K562 (cell line): ENCODE results near the gene MOCOS. TPM values are rescaled to one million over a fixed set of nuclear protein-coding genes. Genes with fewer than 3 reads are reported as not detected.

Experiments used
- ATAC-seq: fragments of 200-7000 bp; cut with Tn5 transposase; 3 replicates; pipeline ENCODE4 v1.9.1; 2020; ENCODE audit warnings: moderate library complexity
- BruUV-seq: library from RNA; stranded (reverse); fragments of 400-500 nt; replicated peaks from 2 replicates; lab custom pipeline; 2021; lab: Mats Ljungman, UMichigan
- CTCF ChIA-PET: fragments of 300-600 bp; formaldehyde crosslinking; extraction: SDS; loops from one replicate; lab custom pipeline; 2021; ENCODE audit warnings: low intra/inter-chr PET ratio; lab: Yijun Ruan, JAX
- POLR2A ChIA-PET: fragments of 300-600, 350-650 bp; sonication (Branson Sonifier 250); formaldehyde crosslinking; extraction: SDS; loops from one replicate; lab custom pipeline; 2021; ENCODE audit warnings: antibody characterized with exemption, inconsistent platforms; lab: Yijun Ruan, JAX
- DNase-seq, 4 experiments: peaks; one replicate each; pipeline versions ENCODE4 v3.0.0 to v3.0.0-alpha.2; 2011 to 2018; ENCODE audit warnings: low spot score in 3 of 4, mixed read lengths in 3 of 4; ENCODE audit errors: extremely low read depth in 1 of 4
- FAIRE-seq: peaks from 2 replicates; lab custom pipeline; 2011; peaks lifted over from hg19 to GRCh38; lab: Jason Lieb, UNC
- H2AFZ ChIP-seq: 2 replicates; pipeline ENCODE4 v1.6.0; 2011; ENCODE audit warnings: low read depth, low read length, control low read depth, inconsistent platforms
- H3K27ac ChIP-seq: fragments of 200-600 bp; 3 replicates; pipeline ENCODE4 v1.8.0; 2011; ENCODE audit warnings: low read depth, mild to moderate bottlenecking, control low read depth, inconsistent platforms, low read length, moderate library complexity, mixed read lengths; ENCODE audit errors: extremely low read depth
- H3K27me3 ChIP-seq, 2 experiments: fragments of 300-600 bp in 1 of 2; 2 replicates in 1 of 2; 3 replicates in 1 of 2; pipeline versions ENCODE4 v1.6.0 to v1.8.0; 2011; ENCODE audit warnings: inconsistent platforms in 2 of 2, low read length in 2 of 2, mild to moderate bottlenecking in 1 of 2, mixed read lengths in 1 of 2, moderate library complexity in 1 of 2; ENCODE audit not compliant: control insufficient read depth in 2 of 2, insufficient read depth in 2 of 2
- H3K36me3 ChIP-seq: fragments of 300-600 bp; 3 replicates; pipeline ENCODE4 v1.8.0; 2011; ENCODE audit warnings: mild to moderate bottlenecking, low read length, inconsistent platforms; ENCODE audit not compliant: control insufficient read depth, insufficient read depth
- H3K4me1 ChIP-seq, 2 experiments: fragments of 200-600 bp in 1 of 2; replicated peaks in 1 of 2; 2 replicates in 1 of 2; 3 replicates in 1 of 2; pipeline versions ENCODE4 v1.5.1 to v1.8.0; 2011; ENCODE audit warnings: inconsistent platforms in 2 of 2, low read length in 2 of 2, mild to moderate bottlenecking in 1 of 2, mixed read lengths in 1 of 2, moderate library complexity in 1 of 2; ENCODE audit not compliant: control insufficient read depth in 2 of 2, insufficient read depth in 2 of 2
- H3K4me2 ChIP-seq: 2 replicates; pipeline ENCODE4 v1.6.1; 2011; ENCODE audit warnings: low read length, control low read depth, inconsistent platforms, mixed read lengths; ENCODE audit not compliant: insufficient read depth
- H3K4me3 ChIP-seq: fragments of 200-600 bp; sonication (generic), shearing (Covaris generic); 2 replicates; pipeline ENCODE4 v1.5.1; 2016; ENCODE audit warnings: control low read depth, inconsistent platforms
- H3K79me2 ChIP-seq: fragments of 200-600 bp; 3 replicates; pipeline ENCODE4 v1.8.0; 2011; ENCODE audit warnings: low read length, inconsistent platforms; ENCODE audit not compliant: control insufficient read depth, insufficient read depth
- H3K9ac ChIP-seq, 2 experiments: 2 replicates each; pipeline versions ENCODE4 v1.6.0 to v1.6.1; 2011; ENCODE audit warnings: low read depth in 2 of 2, low read length in 2 of 2, control low read depth in 1 of 2, inconsistent platforms in 1 of 2, mild to moderate bottlenecking in 1 of 2, mixed read lengths in 1 of 2; ENCODE audit not compliant: insufficient read depth in 1 of 2
- H3K9me1 ChIP-seq: one replicate; pipeline ENCODE4 v1.6.0; 2011; ENCODE audit warnings: inconsistent platforms, mild to moderate bottlenecking, low read length, moderate library complexity; ENCODE audit not compliant: control insufficient read depth, insufficient read depth
- H3K9me3 ChIP-seq: replicated peaks from 2 replicates; pipeline ENCODE4 v1.5.1; 2011; ENCODE audit warnings: low read depth, low read length, inconsistent platforms; ENCODE audit not compliant: control insufficient read depth, insufficient read depth
- H4K20me1 ChIP-seq: replicated peaks from 2 replicates; pipeline ENCODE4 v1.6.1; 2011; ENCODE audit warnings: low read length, inconsistent platforms, mixed read lengths; ENCODE audit not compliant: control insufficient read depth, insufficient read depth
- ARID1B ChIP-seq: fragments of 450-650 bp; IDR thresholded peaks from 2 replicates; pipeline ENCODE4 v1.6.1; 2016; ENCODE audit warnings: antibody characterized with exemption, mild to moderate bottlenecking, inconsistent platforms
- CREBBP ChIP-seq: IDR thresholded peaks from one replicate; pipeline ENCODE4 v1.6.1; 2012; ENCODE audit warnings: low read depth, mild to moderate bottlenecking, control low read depth, inconsistent platforms, low read length
- MYNN ChIP-seq, 2 experiments: sonication (generic); formaldehyde crosslinking in 1 of 2; IDR thresholded peaks; 2 replicates each; pipeline versions ENCODE4 v1.5.0 to v1.6.1; 2016 to 2020; ENCODE audit warnings: antibody characterized with exemption in 1 of 2, missing genetic modification reagents in 1 of 2
- POLR2AphosphoS5 ChIP-seq: IDR thresholded peaks from 2 replicates; pipeline ENCODE4 v1.6.1; 2011; ENCODE audit warnings: mild to moderate bottlenecking, low read depth, low read length, moderate library complexity; ENCODE audit not compliant: control insufficient read depth, insufficient read depth
- RHOXF2B ChIP-seq: fragments of 250-450 bp; sonication (Bioruptor Pico); conservative IDR thresholded peaks from 2 replicates; pipeline ENCODE4 v1.5.1; 2021
- SAP30 ChIP-seq: fragments of 200-600 bp; sonication (generic); IDR thresholded peaks from 2 replicates; pipeline ENCODE4 v1.6.1; 2012; ENCODE audit warnings: borderline replicate concordance, low read depth, mild to moderate bottlenecking, moderate library complexity, low read length, control low read depth, inconsistent platforms; ENCODE audit not compliant: insufficient read depth, poor library complexity, severe bottlenecking
- TEAD4 ChIP-seq, 2 experiments: sonication (generic) in 1 of 2; formaldehyde crosslinking in 1 of 2; IDR thresholded peaks; 2 replicates each; pipeline versions ENCODE4 v1.6.1 to v1.8.0; 2012 to 2022; ENCODE audit warnings: borderline replicate concordance in 1 of 2, inconsistent platforms in 1 of 2, low read length in 1 of 2, mild to moderate bottlenecking in 1 of 2, missing genetic modification reagents in 1 of 2
- USF1 ChIP-seq: sonication (generic); formaldehyde crosslinking; IDR thresholded peaks from 2 replicates; pipeline ENCODE4 v1.9.0; 2022; ENCODE audit warnings: mild to moderate bottlenecking, missing genetic modification reagents
- ZNF551 ChIP-seq: fragments of 250-450 bp; sonication (Bioruptor Pico); IDR thresholded peaks from 2 replicates; pipeline ENCODE4 v1.5.0; 2021; ENCODE audit warnings: mild to moderate bottlenecking, moderate library complexity
- ZZZ3 ChIP-seq: fragments of 450-650 bp; IDR thresholded peaks from 2 replicates; pipeline ENCODE4 v1.6.1; 2016; ENCODE audit warnings: antibody characterized with exemption, mild to moderate bottlenecking, moderate library complexity
- in situ Hi-C: fragments of 300-500 bp; cut with MboI; formaldehyde crosslinking; loops from 4 replicates; pipeline ENCODE4 v1.15.0; 2018; ENCODE audit warnings: inconsistent platforms, mixed read lengths
- intact Hi-C: fragments of 100-400 bp; cut with micrococcal nuclease; formaldehyde crosslinking; loops from 2 replicates; pipeline ENCODE4 v1.14.2; 2022
- polyA plus RNA-seq, 8 experiments: library from polyadenylated mRNA; depleted of rRNA in 4 of 8; stranded (reverse) in 5 of 8; unstranded in 3 of 8; fragments of >200 nt; fragmentation: Nextera tagmentation in 2 of 8; fragmentation: Illumina TruSeq in 1 of 8; extraction: Ambion mirVana in 2 of 8; extraction: Trizol in 1 of 8; gene quantifications; 2 replicates each; pipeline versions ENCODE4 v1.2.1 to v1.2.3, GENCODE V29; 2011 to 2014; ENCODE audit warnings: inconsistent platforms in 1 of 8, missing spikeins in 1 of 8
- total RNA-seq, 7 experiments: library from RNA; depleted of rRNA in 6 of 7; stranded (reverse); fragments of >200 nt in 6 of 7; fragmentation: Illumina TruSeq in 2 of 7; extraction: Trizol in 2 of 7; gene quantifications; 2 replicates each; pipeline versions ENCODE4 v1.2.1 to v1.2.3, GENCODE V29; 2011 to 2021; ENCODE audit warnings: low replicate concordance in 1 of 7
- TF ChIP-seq, protein P1 (sequence below): sonication (generic); formaldehyde crosslinking; IDR thresholded peaks from 2 replicates; pipeline ENCODE4 v1.9.0; 2022; ENCODE audit warnings: mild to moderate bottlenecking, missing genetic modification reagents

Gene MOCOS
- total and polyA plus RNA-seq, 9 of the 15 experiments (the other 6 are each of a cell fraction or from before 2014, with no cell fraction given) = 4.5 to 12.4 (median 9.1) TPM

DNA sequence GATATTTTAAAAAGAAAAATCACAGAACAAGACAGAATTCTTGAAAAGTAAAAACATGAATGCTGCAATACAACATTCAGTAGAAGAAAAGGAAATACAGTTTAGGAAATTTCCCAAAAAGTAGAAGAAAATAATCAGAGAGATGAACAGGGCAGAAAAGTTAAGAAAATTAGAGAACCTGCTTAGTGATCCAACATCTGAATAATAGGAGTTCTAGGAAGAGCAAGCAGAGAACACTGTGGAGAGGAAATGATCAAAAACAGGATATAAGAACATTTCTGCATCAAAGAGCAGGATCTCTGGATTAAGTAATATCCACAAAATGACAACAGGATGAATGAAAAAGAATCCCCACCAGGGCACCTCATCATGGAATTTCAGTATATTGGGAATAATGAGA is 101.4 kb downstream of the MOCOS start:
- H3K27ac ChIP-seq = no peak overlapping the region

More for the DNA sequence above, 101.4 kb downstream of the MOCOS start:
- in situ Hi-C loops (no loop called here), intact Hi-C loops (loop anchor here (10.0 kb wide), 1 partner anchor 884 kb away; no protein-coding TSS in a partner anchor)
- no peak overlapping the region for H3K9ac ChIP-seq
- FAIRE-seq = no peak
- no TSS peak for BruUV-seq
- no peak overlapping the region for H3K4me3 ChIP-seq
- H3K9me1 ChIP-seq = no peaks in the 10 kb centered on the region
- no peaks in the 10 kb centered on the region for H3K79me2 ChIP-seq
- H3K27me3 ChIP-seq = peaks cover 5 to 10% of the 10 kb centered on the region in 2 experiments; a peak in 4 of 5 replicates
- no peak for DNase-seq
- no peak overlapping the region for H2AFZ ChIP-seq
- H3K4me1 ChIP-seq = no peaks in the 10 kb centered on the region
- no peaks in the 10 kb centered on the region for H4K20me1 ChIP-seq
- ChIA-PET POLR2A (no interaction called here), CTCF (interaction anchor here (0.7 kb wide), 1 partner anchor 1273 kb away, joined by 3 read pairs; no protein-coding TSS in a partner anchor)
- H3K36me3 ChIP-seq = no peaks in the 10 kb centered on the region
- no peak for ATAC-seq
- no peak overlapping the region for H3K4me2 ChIP-seq
- H3K9me3 ChIP-seq = no peaks in the 10 kb centered on the region
- TF ChIP-seq CREBBP (no peak), TEAD4 (IDR thresholded peaks at IDR 0.05; ENCODE audit: low read length) (no peak), TEAD4 (CRISPR knock-in tag; IDR thresholded peaks at IDR 0.05; ENCODE audit: borderline replicate concordance) (no peak), RHOXF2B (CRISPR knock-in tag) (no peak), SAP30 (no peak), ZNF551 (CRISPR knock-in tag) (no peak), ARID1B (no peak), USF1 (CRISPR knock-in tag) (no peak), MYNN (IDR thresholded peaks at IDR 0.05) (no peak), MYNN (CRISPR knock-in tag; IDR thresholded peaks at IDR 0.05) (no peak), ZZZ3 (no peak), POLR2AphosphoS5 (no peak)
- TF ChIP-seq, protein P1, sequence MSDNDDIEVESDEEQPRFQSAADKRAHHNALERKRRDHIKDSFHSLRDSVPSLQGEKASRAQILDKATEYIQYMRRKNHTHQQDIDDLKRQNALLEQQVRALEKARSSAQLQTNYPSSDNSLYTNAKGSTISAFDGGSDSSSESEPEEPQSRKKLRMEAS (CRISPR knock-in tag) = no peak
- TF ChIP-seq, all 486 proteins: peak for 0
